Gastrocnemius medialis (tissue), 4 donors: ENCODE results near the gene DHX34. TPM values are rescaled to one million over a fixed set of nuclear protein-coding genes. Genes with fewer than 3 reads are reported as not detected.

Source experiments
- ATAC-seq, 2 donors: fragments of 150-250 bp; one replicate each; pipeline ENCODE4 v1.9.1; 2016
- DNase-seq, 2 donors: peaks; one replicate each; pipeline ENCODE4 v3.0.0-alpha.2; 2019
- H3K27ac ChIP-seq, 4 donors: fragments of 200-600 bp; sonication (generic); 1 replicate in 1 of 4; 2 replicates in 3 of 4; pipeline ENCODE4 v1.5.1; 2016 to 2018; ENCODE audit warnings: mild to moderate bottlenecking in 2 of 4, moderate library complexity in 1 of 4
- H3K27me3 ChIP-seq, 3 donors: fragments of 200-600 bp; sonication (generic) in 2 of 3; 1 replicate in 1 of 3; 2 replicates in 2 of 3; pipeline versions ENCODE4 v1.5.1 to v1.6.0; 2016 to 2019; ENCODE audit warnings: mild to moderate bottlenecking in 1 of 3, moderate library complexity in 1 of 3
- H3K36me3 ChIP-seq, 2 donors: fragments of 200-600 bp; sonication (generic) in 1 of 2; one replicate each; pipeline ENCODE4 v1.5.1; 2017 to 2018
- H3K4me1 ChIP-seq, 2 donors: fragments of 200-600 bp; sonication (generic) in 1 of 2; one replicate each; pipeline ENCODE4 v1.5.1; 2016 to 2017; ENCODE audit warnings: mild to moderate bottlenecking in 2 of 2
- H3K4me3 ChIP-seq, 4 donors: fragments of 200-600 bp; sonication (generic) in 3 of 4; 1 replicate in 1 of 4; 2 replicates in 3 of 4; pipeline ENCODE4 v1.5.1; 2016 to 2019; ENCODE audit warnings: mild to moderate bottlenecking in 2 of 4
- H3K9me3 ChIP-seq, 3 donors: fragments of 200-600 bp; sonication (generic) in 2 of 3; 1 replicate in 1 of 3; 2 replicates in 2 of 3; pipeline ENCODE4 v1.5.1; 2016 to 2019
- POLR2A ChIP-seq, 2 donors: fragments of 450-650 bp; IDR thresholded peaks; one replicate each; pipeline ENCODE4 v1.6.1; 2017; ENCODE audit warnings: antibody characterized with exemption in 2 of 2, mild to moderate bottlenecking in 2 of 2, moderate library complexity in 2 of 2
- in situ Hi-C, 4 donors: fragments of 200-750 bp; cut with MboI; loops; one replicate each; pipeline versions ENCODE4 v1.15.0 to v1.8.0; 2017; ENCODE audit warnings: low sequenced_read_pairs in 4 of 4
- intact Hi-C: fragments of 100-400 bp; cut with DNase I; formaldehyde crosslinking; loops from one replicate; pipeline ENCODE4 v1.15.1; 2023; ENCODE audit warnings: low total_unique reads
- total RNA-seq, 4 donors: library from RNA; depleted of rRNA; stranded (reverse); fragments of >200 nt; gene quantifications; one replicate each; pipeline versions ENCODE4 v1.1.0 to v1.2.3, GENCODE V29; 2016
- TF ChIP-seq, protein P1 (sequence below), 5 experiments: fragments of 450-650 bp in 3 of 5; fragments of 200-600 bp in 2 of 5; sonication (generic) in 2 of 5; IDR thresholded peaks in 4 of 5; conservative IDR thresholded peaks in 1 of 5; 1 replicate in 4 of 5; 2 replicates in 1 of 5; pipeline ENCODE4 v1.5.1; 2016 to 2019; ENCODE audit warnings: antibody characterized with exemption in 5 of 5, mild to moderate bottlenecking in 3 of 5, moderate library complexity in 3 of 5

Gene DHX34
- total RNA-seq, 4 donors from 2014 or later, result 14.3 to 19.3 (median 14.7) TPM

DNA sequence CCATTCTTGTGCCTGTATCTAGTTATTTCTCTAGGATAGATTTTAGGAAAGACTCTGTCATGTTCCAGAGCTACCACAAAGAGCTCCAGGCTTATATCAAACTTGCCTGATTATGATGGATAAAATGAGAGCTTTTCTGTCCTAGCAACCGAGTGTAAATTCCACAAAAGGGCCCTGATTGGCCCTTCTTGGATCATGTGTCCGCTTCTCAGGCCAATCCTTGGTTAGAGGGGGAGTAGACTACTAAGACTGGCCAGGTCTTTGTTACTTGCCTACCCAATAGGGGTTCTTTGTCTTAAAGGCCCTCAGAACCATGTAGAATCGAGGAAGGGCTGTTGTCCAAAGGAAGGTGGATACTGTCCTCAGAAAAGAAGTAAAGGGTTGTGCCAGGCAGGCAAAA, 2.4 kb downstream of the DHX34 start:
- in situ Hi-C loops, result no loop called here
- intact Hi-C loops, result no loop called here
- peaks cover 10 to 18% of the 10 kb centered on the region in 2 donors for H3K4me1 ChIP-seq

DNA sequence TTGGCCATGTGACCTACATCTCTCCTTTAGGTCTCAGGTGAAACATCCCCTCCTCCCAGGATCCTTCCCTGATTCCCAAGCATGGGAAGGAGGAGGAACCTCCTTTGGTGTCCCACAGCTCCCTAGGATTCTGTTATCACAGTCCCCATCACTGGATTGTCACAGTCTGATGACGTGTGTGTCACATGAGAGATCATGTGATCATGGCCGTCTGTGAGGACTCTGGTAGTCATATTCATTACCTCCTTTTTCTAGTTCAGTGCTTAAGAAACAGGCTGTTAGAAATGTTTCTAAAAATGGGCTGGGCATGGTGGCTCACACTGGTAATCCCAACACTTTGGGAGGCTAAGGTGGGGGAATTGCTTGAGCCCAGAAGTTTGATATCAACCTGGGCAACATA, 3.0 kb downstream of the DHX34 start:
- Histone ChIP-seq H3K4me3 (no peak overlapping the region), H3K4me1 (peaks cover 10 to 18% of the 10 kb centered on the region in 2 donors), H3K27ac (no peak overlapping the region), H3K36me3 (peaks cover 0 to 46% of the 10 kb centered on the region in 2 donors), H3K27me3 (no peaks in the 10 kb centered on the region), H3K9me3 (no peaks in the 10 kb centered on the region)
- in situ Hi-C loops (no loop called here), intact Hi-C loops (no loop called here)
- ATAC-seq, result no peak
- DNase-seq, result no peak
- no peak for TF ChIP-seq POLR2A (IDR thresholded peaks at IDR 0.05)
- TF ChIP-seq, protein P1, sequence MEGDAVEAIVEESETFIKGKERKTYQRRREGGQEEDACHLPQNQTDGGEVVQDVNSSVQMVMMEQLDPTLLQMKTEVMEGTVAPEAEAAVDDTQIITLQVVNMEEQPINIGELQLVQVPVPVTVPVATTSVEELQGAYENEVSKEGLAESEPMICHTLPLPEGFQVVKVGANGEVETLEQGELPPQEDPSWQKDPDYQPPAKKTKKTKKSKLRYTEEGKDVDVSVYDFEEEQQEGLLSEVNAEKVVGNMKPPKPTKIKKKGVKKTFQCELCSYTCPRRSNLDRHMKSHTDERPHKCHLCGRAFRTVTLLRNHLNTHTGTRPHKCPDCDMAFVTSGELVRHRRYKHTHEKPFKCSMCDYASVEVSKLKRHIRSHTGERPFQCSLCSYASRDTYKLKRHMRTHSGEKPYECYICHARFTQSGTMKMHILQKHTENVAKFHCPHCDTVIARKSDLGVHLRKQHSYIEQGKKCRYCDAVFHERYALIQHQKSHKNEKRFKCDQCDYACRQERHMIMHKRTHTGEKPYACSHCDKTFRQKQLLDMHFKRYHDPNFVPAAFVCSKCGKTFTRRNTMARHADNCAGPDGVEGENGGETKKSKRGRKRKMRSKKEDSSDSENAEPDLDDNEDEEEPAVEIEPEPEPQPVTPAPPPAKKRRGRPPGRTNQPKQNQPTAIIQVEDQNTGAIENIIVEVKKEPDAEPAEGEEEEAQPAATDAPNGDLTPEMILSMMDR (IDR thresholded peaks at IDR 0.05 in 4 of 5, conservative IDR thresholded peaks at IDR 0.05 in 1 of 5), result no peak

More for the DNA sequence above, 2.4 kb downstream of the DHX34 start:
- Histone ChIP-seq H3K27ac (no peak overlapping the region), H3K9me3 (no peaks in the 10 kb centered on the region), H3K27me3 (no peaks in the 10 kb centered on the region), H3K4me3 (no peak overlapping the region), H3K36me3 (peaks cover 0 to 41% of the 10 kb centered on the region in 2 donors)
- TF ChIP-seq POLR2A (IDR thresholded peaks at IDR 0.05), result no peak
- TF ChIP-seq, protein P1 (IDR thresholded peaks at IDR 0.05 in 4 of 5, conservative IDR thresholded peaks at IDR 0.05 in 1 of 5), result no peak
- DNase-seq, result no peak
- no peak for ATAC-seq

DNA sequence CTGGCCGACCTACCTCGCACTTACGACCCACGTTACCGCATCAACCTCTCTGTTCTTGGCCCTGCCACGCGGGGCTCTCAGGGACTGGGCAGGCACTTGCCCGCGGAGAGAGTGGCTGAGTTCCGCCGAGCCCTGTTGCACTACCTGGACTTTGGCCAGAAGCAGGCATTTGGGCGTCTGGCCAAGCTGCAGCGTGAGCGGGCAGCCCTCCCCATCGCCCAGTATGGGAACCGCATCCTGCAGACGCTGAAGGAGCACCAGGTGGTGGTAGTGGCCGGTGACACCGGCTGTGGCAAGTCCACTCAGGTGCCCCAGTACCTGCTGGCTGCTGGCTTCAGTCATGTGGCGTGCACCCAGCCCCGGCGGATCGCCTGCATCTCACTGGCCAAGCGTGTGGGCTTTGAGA, 4.2 kb downstream of the DHX34 start:
- no peak for ATAC-seq
- H3K27me3 ChIP-seq, result no peaks in the 10 kb centered on the region

DNA sequence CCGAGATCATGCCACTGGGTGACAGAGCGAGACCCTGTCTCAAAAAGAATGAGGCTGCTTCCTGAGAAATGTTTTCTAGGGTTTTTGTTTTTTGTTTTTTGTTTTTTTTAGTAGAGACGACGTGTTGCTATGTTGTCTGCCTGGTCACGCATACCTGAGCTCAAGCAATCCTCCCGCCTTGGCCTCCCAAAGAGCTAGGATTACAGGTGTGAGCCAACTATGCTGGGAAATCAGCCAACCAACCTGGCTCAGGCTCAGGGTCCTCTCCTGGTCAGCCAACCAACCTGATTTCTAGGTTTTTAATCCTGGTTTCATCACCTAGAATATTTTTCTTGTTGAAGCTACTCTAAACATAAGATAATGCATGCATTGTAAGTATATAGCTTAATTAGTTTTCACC, 7.8 kb downstream of the DHX34 start:
- intact Hi-C loops, result no loop called here
- peaks cover 0 to 94% of the 10 kb centered on the region in 2 donors for H3K36me3 ChIP-seq
- no peak overlapping the region for H3K4me3 ChIP-seq
- no peak overlapping the region for H3K27ac ChIP-seq
- no peak for ATAC-seq
- no peaks in the 10 kb centered on the region for H3K27me3 ChIP-seq
- no peaks in the 10 kb centered on the region for H3K9me3 ChIP-seq
- H3K4me1 ChIP-seq, result peaks cover 0 to under 1% of the 10 kb centered on the region in 2 donors
- in situ Hi-C loops, result no loop called here
- no peak for DNase-seq
- no peak for TF ChIP-seq POLR2A (IDR thresholded peaks at IDR 0.05)
- TF ChIP-seq, protein P1 (IDR thresholded peaks at IDR 0.05 in 4 of 5, conservative IDR thresholded peaks at IDR 0.05 in 1 of 5), result no peak

More for the DNA sequence above, 4.2 kb downstream of the DHX34 start:
- TF ChIP-seq POLR2A (IDR thresholded peaks at IDR 0.05), result no peak
- TF ChIP-seq, protein P1 (IDR thresholded peaks at IDR 0.05 in 4 of 5, conservative IDR thresholded peaks at IDR 0.05 in 1 of 5), result no peak
- no peak overlapping the region for H3K27ac ChIP-seq
- H3K9me3 ChIP-seq, result no peaks in the 10 kb centered on the region
- intact Hi-C loops, result no loop called here
- H3K4me3 ChIP-seq, result no peak overlapping the region
- H3K36me3 ChIP-seq, result peaks cover 0 to 59% of the 10 kb centered on the region in 2 donors
- peaks cover 10 to 18% of the 10 kb centered on the region in 2 donors for H3K4me1 ChIP-seq
- no peak for DNase-seq
- in situ Hi-C loops, result no loop called here
